Neural progenitor cell (in vitro differentiated cells): Measurements from ENCODE around the gene SHROOM3.

Experiments used
- CTCF ChIP-seq: fragments of 200-600 bp; sonication (generic); IDR thresholded peaks from 2 replicates; pipeline ENCODE4 v1.5.1; 2017; ENCODE audit warnings: antibody characterized with exemption, mild to moderate bottlenecking
- EZH2 ChIP-seq: fragments of 200-600 bp; sonication (generic); IDR thresholded peaks from 2 replicates; pipeline ENCODE4 v1.6.1; 2017; ENCODE audit warnings: antibody characterized with exemption, mild to moderate bottlenecking, moderate library complexity
- EZH2phosphoT487 ChIP-seq: fragments of 200-600 bp; sonication (generic); IDR thresholded peaks from 2 replicates; pipeline ENCODE4 v1.6.1; 2017; ENCODE audit warnings: antibody characterized with exemption

- TF ChIP-seq EZH2 (no peak), CTCF (no peak), EZH2phosphoT487 (no peak)
These were observed 327.4 kb downstream of the SHROOM3 start for GRCh38 chr4:76762137-76763130.
